ENCODE measurements around the gene CENPO. TPM values are rescaled to one million over a fixed set of nuclear protein-coding genes. Genes with fewer than 3 reads are reported as not detected.

CENPO gene
- 1 to 10 TPM; 3.5 to 6.5 TPM for total RNA-seq
- 6.3 to 10.1 reads per million in 2 donors for total RNA-seq

- Mint-ChIP-seq H3K27ac (peak within 1 kb of the TSS; percentile 97), H3K36me3 (ENCODE audit: low read depth) (peaks cover 6% of the 10 kb centered on the region), H3K4me3 (peak within 1 kb of the TSS; percentile 96), H3K4me1 (peaks cover 21% of the 10 kb centered on the region), H3K27me3 (no peaks in the 10 kb centered on the region)
- ATAC-seq: peak; percentile 99
- H3K9me3 ChIP-seq (ENCODE audit: control insufficient read depth, low read length, poor library complexity, severe bottlenecking): no peaks in the 10 kb centered on the region
- peak; percentile 88 to 89 (median 88) for DNase-seq
These were observed at the start of gene CENPO, which contains the start of gene PTRHD1 for GRCh38 chr2:24792874-24793760. TSS of gene CENPO (plus strand) at chr2:24793425. CDS start at chr2:24793920, 495 bp downstream. TSS of gene PTRHD1 (minus strand) at chr2:24793391. CDS start at chr2:24793377, 14 bp downstream.

- no peaks in the 10 kb centered on the region for H3K9me3 ChIP-seq (ENCODE audit: control insufficient read depth, low read length, poor library complexity, severe bottlenecking)
- no peak overlapping the region for H3K27ac Mint-ChIP-seq
- H3K4me1 Mint-ChIP-seq: peaks cover 8% of the 10 kb centered on the region
- no peak overlapping the region for H3K4me3 Mint-ChIP-seq
- H3K36me3 Mint-ChIP-seq (ENCODE audit: low read depth): peaks cover 5% of the 10 kb centered on the region
- no peaks in the 10 kb centered on the region for H3K27me3 Mint-ChIP-seq
- ATAC-seq: no peak
- no peak for DNase-seq
These were observed 49.3 kb upstream of the CENPO start for GRCh38 chr2:24743924-24744323.

GRCh38 chr2:24744356-24744755, 48.9 kb upstream of the CENPO start:
- DNase-seq (no peak), ATAC-seq (no peak)
- Mint-ChIP-seq H3K4me1 (peaks cover 11% of the 10 kb centered on the region), H3K36me3 (ENCODE audit: low read depth) (peaks cover 5% of the 10 kb centered on the region), H3K27me3 (no peaks in the 10 kb centered on the region), H3K4me3 (no peak overlapping the region), H3K27ac (no peak overlapping the region)
- no peaks in the 10 kb centered on the region for H3K9me3 ChIP-seq (ENCODE audit: control insufficient read depth, low read length, poor library complexity, severe bottlenecking)

DNA sequence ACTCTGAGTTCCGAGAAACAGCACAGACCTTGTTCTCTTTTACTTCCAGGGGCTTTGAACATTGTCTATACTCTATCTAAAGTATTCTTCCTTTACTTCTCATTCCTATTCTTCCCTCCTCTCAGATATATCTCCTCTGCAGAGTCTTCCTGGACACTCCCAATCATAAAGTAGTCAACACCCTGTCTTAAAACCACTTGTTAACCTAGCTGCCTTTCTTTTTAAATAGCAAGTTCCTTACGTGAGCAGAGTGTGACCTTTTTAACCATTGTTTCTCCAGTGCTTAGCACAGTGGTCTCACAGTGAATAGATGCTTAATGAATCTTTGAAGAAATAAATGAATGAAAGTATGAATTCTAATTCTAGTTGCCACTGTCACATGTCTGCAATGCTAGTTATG, 47.4 kb upstream of the CENPO start:
- ATAC-seq: no peak
- Mint-ChIP-seq H3K4me1 (peaks cover 11% of the 10 kb centered on the region), H3K4me3 (peak overlapping the region; percentile 37), H3K27me3 (no peaks in the 10 kb centered on the region), H3K36me3 (ENCODE audit: low read depth) (peaks cover 7% of the 10 kb centered on the region), H3K27ac (peak overlapping the region; percentile 21)
- H3K9me3 ChIP-seq (ENCODE audit: control insufficient read depth, low read length, poor library complexity, severe bottlenecking): no peaks in the 10 kb centered on the region
- DNase-seq: no peak

- no peaks in the 10 kb centered on the region for H3K9me3 ChIP-seq (ENCODE audit: control insufficient read depth, low read length, poor library complexity, severe bottlenecking)
- Mint-ChIP-seq H3K4me3 (no peak overlapping the region), H3K27ac (no peak overlapping the region), H3K4me1 (peaks cover 11% of the 10 kb centered on the region), H3K27me3 (no peaks in the 10 kb centered on the region), H3K36me3 (ENCODE audit: low read depth) (peaks cover 7% of the 10 kb centered on the region)
- ATAC-seq (no peak), DNase-seq (no peak)
These were observed 45.9 kb upstream of the CENPO start for GRCh38 chr2:24747299-24747698.

DNA sequence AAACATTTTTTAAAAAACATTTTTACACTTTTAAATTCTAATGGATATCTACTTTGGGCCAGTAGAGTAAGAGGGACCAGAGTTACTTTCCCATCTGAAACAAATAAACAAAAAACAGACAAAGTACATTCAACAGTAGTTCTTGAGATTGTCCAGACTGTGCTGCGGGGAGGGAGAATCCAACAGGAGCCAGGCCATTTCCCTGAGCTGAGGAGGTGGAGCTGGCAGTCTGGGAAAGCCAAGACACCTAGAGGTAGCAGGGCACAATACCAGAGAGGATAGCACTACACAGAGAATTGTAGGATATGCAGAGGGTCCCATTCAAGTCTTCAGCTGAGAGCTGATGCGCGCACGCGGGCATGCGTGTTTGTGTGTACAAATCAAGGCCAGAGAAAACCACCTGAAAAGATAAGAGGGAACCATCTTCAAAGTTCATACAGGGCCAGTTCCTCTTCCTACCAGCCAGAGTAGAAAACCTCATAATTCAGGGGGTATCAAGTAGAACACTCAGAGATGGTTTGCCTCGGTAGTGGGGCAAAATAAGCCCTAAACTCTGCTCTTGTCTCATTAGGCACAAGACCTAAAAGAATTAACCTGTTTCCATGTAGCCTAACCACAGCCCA, 44.0 kb upstream of the CENPO start:
- Mint-ChIP-seq H3K36me3 (ENCODE audit: low read depth) (peaks cover 7% of the 10 kb centered on the region), H3K27me3 (no peaks in the 10 kb centered on the region), H3K4me3 (no peak overlapping the region), H3K4me1 (peaks cover 9% of the 10 kb centered on the region), H3K27ac (no peak overlapping the region)
- ATAC-seq (no peak), DNase-seq (no peak)
- H3K9me3 ChIP-seq (ENCODE audit: control insufficient read depth, low read length, poor library complexity, severe bottlenecking): no peaks in the 10 kb centered on the region

DNA sequence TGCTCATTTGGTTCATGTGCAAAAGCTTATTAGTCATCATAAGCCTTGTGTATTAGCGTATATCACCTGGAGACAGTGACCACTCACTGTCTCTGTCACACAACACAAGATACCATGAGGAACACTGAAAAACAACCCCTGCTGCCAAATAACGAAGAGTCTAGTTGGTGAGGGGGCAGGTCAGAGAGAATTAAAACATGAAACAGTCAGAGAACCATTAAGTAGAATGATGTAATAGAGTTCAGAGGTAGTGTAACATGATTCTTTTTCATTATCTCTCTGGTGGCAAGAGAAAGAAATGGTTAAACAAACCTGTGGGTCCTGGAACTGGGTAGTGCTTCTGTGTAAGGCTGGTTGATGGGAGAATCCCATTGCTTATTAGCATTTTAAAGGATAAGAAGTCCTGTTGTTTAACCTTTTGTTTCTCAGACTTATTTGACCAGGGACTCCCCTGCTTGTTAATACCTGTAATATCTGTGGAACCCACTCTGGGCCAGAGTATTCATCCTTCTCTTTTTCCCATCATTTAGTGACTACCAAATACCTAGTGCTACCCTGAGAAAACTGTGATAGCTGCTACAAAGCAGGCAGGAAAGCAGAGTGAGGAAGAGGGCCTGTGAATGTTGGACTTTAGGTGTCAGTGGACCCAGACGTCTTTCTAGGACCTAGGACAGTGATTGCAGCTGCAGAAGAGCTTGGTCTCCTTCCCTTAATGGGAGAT, 38.1 kb upstream of the CENPO start:
- H3K4me3 Mint-ChIP-seq: no peak overlapping the region
- H3K4me1 Mint-ChIP-seq: no peaks in the 10 kb centered on the region
- ATAC-seq (no peak), DNase-seq (no peak)
- no peaks in the 10 kb centered on the region for H3K27me3 Mint-ChIP-seq
- H3K27ac Mint-ChIP-seq: no peak overlapping the region
- no peaks in the 10 kb centered on the region for H3K9me3 ChIP-seq (ENCODE audit: control insufficient read depth, low read length, poor library complexity, severe bottlenecking)
- H3K36me3 Mint-ChIP-seq (ENCODE audit: low read depth): peaks cover 6% of the 10 kb centered on the region

GRCh38 chr2:24756789-24757188, 36.4 kb upstream of the CENPO start:
- H3K4me3 Mint-ChIP-seq: no peak overlapping the region
- H3K9me3 ChIP-seq (ENCODE audit: control insufficient read depth, low read length, poor library complexity, severe bottlenecking): no peaks in the 10 kb centered on the region
- DNase-seq (no peak), ATAC-seq (no peak)
- H3K27me3 Mint-ChIP-seq: no peaks in the 10 kb centered on the region
- no peak overlapping the region for H3K27ac Mint-ChIP-seq
- H3K36me3 Mint-ChIP-seq (ENCODE audit: low read depth): peaks cover 5% of the 10 kb centered on the region
- no peaks in the 10 kb centered on the region for H3K4me1 Mint-ChIP-seq

DNA sequence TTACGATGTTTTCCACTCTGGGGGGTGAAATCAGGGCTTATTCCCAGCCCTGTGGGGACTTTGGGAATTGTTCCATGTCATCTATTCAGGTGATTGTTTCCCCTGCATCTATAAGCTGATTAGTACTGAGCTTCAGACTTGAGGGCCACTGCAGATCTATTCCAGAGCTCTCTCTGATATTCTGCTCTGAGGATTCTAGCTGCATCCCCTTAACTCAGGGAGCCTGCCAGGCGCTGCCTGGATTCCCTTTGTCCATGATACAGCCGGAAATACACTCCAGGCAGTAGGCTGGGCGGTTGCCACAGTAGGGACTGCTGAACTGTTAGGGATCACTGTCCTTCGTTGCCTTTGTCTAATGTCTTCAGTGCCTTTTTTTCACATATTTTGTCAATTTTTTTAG, 31.4 kb upstream of the CENPO start:
- ATAC-seq (no peak), DNase-seq (no peak)
- Mint-ChIP-seq H3K4me3 (no peak overlapping the region), H3K36me3 (ENCODE audit: low read depth) (peaks cover 17% of the 10 kb centered on the region), H3K27ac (no peak overlapping the region), H3K4me1 (peaks cover 8% of the 10 kb centered on the region), H3K27me3 (no peaks in the 10 kb centered on the region)
- H3K9me3 ChIP-seq (ENCODE audit: control insufficient read depth, low read length, poor library complexity, severe bottlenecking): no peaks in the 10 kb centered on the region

DNA sequence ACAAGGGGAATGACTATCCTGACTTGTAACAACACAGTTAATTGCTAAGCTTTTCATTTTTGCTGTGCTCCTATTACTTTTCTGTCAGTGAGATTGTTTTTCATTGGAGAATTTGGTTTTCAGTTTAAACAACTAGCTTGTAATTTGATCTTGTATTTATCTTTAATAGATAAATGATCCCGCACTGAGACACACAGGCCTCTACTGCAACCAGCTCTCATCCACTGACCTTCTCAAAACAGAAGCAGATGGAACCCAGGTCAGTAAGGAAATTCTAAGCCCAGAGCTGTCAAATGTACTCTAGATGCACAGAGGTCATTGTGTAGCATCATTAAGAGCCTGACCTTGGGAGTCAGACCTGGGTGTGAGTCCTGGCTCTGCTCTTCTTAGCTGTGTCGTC, 30.7 kb upstream of the CENPO start:
- no peak for ATAC-seq
- Mint-ChIP-seq H3K4me1 (peaks cover 8% of the 10 kb centered on the region), H3K4me3 (no peak overlapping the region), H3K27ac (no peak overlapping the region), H3K27me3 (no peaks in the 10 kb centered on the region), H3K36me3 (ENCODE audit: low read depth) (peaks cover 17% of the 10 kb centered on the region)
- DNase-seq: no peak
- H3K9me3 ChIP-seq (ENCODE audit: control insufficient read depth, low read length, poor library complexity, severe bottlenecking): no peaks in the 10 kb centered on the region

GRCh38 chr2:24763843-24764242, 29.4 kb upstream of the CENPO start:
- H3K4me1 Mint-ChIP-seq: peaks cover 8% of the 10 kb centered on the region
- H3K4me3 Mint-ChIP-seq: no peak overlapping the region
- H3K27me3 Mint-ChIP-seq: no peaks in the 10 kb centered on the region
- DNase-seq (no peak), ATAC-seq (no peak)
- peaks cover 17% of the 10 kb centered on the region for H3K36me3 Mint-ChIP-seq (ENCODE audit: low read depth)
- H3K9me3 ChIP-seq (ENCODE audit: control insufficient read depth, low read length, poor library complexity, severe bottlenecking): no peaks in the 10 kb centered on the region
- peak overlapping the region; percentile 6 for H3K27ac Mint-ChIP-seq

GRCh38 chr2:24766609-24767008, 26.6 kb upstream of the CENPO start:
- H3K4me1 Mint-ChIP-seq: peaks cover 8% of the 10 kb centered on the region
- ATAC-seq: no peak
- no peaks in the 10 kb centered on the region for H3K27me3 Mint-ChIP-seq
- no peaks in the 10 kb centered on the region for H3K9me3 ChIP-seq (ENCODE audit: control insufficient read depth, low read length, poor library complexity, severe bottlenecking)
- H3K36me3 Mint-ChIP-seq (ENCODE audit: low read depth): peaks cover 14% of the 10 kb centered on the region
- peak overlapping the region; percentile 57 for H3K27ac Mint-ChIP-seq
- no peak for DNase-seq
- peak overlapping the region; percentile 67 for H3K4me3 Mint-ChIP-seq

DNA sequence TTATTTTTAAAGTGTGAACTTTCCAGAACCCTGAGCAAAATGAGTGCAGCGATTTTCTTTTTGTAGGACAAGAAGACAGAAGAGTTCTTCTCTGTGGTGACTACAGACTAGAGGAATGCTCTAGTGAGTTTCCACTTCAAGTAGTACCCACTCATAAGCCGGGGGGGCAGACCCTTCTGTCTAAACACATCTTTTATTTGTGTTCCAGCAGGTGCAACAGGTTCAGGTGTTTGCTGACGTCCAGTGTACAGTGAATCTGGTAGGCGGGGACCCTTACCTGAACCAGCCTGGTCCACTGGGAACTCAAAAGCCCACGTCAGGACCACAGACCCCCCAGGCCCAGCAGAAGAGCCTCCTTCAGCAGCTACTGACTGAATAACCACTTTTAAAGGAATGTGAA, 25.2 kb upstream of the CENPO start:
- peaks cover 8% of the 10 kb centered on the region for H3K4me1 Mint-ChIP-seq
- H3K9me3 ChIP-seq (ENCODE audit: control insufficient read depth, low read length, poor library complexity, severe bottlenecking): no peaks in the 10 kb centered on the region
- no peak overlapping the region for H3K4me3 Mint-ChIP-seq
- H3K36me3 Mint-ChIP-seq (ENCODE audit: low read depth): peaks cover 14% of the 10 kb centered on the region
- ATAC-seq (no peak), DNase-seq (no peak)
- no peaks in the 10 kb centered on the region for H3K27me3 Mint-ChIP-seq
- H3K27ac Mint-ChIP-seq: no peak overlapping the region
